Measurements from ENCODE around the gene TGM3.

Gene TGM3

DNA sequence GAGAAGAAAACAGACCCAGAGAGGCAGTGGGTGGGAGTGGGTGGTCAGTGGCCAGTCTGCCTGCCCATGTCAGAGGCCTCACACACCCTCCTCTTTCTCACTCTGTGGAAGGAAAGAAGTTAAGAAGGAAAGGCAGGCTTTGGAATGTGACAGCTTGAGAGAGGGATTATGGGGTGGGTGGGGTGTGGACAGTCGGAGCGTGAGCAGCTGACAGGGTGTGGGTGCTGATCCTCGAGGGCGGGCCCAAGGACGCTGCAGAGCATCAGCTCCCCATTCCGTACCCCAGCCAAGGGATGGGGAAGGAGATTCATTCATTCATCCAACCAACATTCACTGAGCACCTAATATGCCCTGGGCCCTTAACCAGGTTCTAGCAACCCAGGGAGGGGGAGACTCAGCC, 89.7 kb downstream of the TGM3 start:
- no peak for DNase-seq

DNA sequence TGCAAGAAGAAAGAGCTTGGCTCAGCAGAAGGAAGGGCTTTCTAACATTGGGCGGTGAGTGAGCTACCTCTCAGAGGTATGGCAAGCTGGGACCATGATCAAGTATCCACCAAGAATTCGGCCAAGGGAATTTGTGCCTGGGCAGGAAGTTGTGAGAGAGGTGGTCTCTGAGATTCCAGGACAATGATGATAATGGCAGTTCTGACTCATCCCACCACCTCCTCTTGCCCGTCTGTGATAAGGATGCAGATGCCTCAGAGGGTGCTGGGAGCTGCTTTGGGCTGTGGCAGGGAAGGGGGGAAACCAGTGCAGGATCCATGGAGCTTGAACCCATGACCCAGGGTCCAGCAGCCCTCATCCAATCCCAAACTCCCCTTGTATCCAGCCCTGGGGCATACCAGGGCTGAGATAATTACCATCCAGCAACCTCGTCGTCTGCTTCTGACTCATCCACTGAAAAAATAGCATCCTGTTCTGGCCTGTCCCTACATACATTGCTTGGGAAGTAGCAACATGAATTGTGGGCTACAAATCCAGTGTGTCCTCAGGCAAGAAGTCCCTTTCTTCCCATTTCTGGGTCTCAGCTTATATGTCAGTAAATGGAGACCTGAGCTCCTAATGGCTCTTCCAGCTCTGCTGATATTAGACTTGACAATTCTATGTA, 90.8 kb downstream of the TGM3 start:
- DNase-seq, result no peak

DNA sequence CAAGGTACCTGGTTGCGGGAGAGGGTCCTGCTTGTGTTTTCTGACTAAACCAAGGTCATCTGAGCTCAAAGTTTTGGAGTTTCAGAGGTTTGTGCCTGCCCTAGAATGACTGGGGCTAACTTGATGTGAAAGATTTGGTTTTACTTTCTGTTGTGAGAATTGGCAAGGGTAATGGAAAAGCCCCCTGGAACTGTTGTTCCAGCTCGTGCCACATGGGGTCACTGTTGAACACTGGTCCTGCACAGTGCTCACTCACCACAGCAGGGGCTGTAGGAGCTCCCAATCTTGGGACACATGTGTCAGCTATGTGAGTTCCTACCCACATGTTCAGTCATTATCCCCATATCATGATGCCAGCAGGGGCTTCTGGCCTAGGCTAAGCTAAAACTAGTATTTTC, 91.4 kb downstream of the TGM3 start:
- DNase-seq, result peak; percentile 46

GRCh38 chr20:2387580-2387979, 91.8 kb downstream of the TGM3 start:
- DNase-seq, result no peak
